GM19025 (cell line): ENCODE data around the gene NR3C1.

Experiments
- ATAC-seq: cut with Tn5 transposase; IDR thresholded peaks from one replicate; pipeline ENCODE4 v1.9.1; 2021; ENCODE audit warnings: mild to moderate bottlenecking, low read depth, moderate library complexity; ENCODE audit not compliant: unreplicated experiment

NR3C1 gene

DNA sequence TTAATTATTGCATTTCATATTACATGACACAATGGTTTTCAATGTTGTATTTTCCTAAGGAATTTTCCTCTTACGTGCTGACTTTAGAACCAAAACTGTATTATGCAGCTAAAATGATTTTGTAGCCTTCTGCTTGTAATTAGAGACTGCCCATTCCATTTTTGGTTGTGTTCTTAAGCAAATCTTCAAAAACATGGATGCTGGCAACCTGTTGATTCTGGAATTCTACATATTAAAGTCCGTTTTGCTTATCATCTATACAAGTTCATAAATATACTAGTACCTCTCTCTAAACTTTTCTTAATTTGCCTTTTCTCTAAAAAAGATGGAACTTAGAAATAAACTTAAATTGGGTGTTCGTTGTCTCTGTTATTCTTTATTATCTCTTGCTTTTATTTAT, 88.3 kb downstream of the NR3C1 start:
- no peak for ATAC-seq

DNA sequence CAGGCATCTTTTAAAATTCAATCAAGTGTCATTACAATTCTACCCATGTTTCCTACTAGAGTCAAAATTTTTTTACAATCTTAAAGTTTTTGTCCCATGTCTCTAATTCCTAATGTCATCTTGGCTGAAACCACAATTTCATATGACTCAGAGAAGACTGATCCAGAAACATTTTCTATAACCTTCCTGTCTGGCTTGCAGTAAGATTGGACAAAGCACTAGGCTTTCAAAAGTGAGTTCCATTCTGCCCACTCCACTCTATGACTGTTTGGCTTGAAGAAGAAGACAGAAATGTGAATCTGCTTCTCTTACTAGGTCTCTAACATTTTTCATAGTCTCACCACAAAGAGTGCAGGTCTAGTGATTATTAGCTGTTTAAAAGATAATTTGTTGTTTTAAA, 88.8 kb downstream of the NR3C1 start:
- ATAC-seq = no peak

DNA sequence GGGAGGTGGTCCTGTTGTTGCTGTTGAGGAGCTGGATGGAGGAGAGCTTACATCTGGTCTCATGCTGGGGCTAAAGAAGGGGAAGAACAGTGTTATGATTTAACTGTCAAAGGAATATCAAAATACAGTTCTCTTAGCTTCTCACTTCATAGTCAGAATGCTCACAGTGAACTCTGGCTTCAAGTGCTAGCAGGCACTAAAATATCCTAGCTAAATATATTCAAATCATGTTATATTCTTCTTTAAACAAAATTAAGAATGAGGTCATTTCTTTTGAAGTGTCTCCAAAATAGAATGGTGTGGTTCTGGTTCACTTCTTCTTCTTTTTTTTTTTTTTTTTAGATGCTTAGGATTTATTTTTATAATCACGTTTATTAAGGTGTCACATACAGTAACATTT, 89.4 kb downstream of the NR3C1 start:
- no peak for ATAC-seq

GRCh38 chr5:143313298-143313852, 90.1 kb downstream of the NR3C1 start:
- no peak for ATAC-seq

DNA sequence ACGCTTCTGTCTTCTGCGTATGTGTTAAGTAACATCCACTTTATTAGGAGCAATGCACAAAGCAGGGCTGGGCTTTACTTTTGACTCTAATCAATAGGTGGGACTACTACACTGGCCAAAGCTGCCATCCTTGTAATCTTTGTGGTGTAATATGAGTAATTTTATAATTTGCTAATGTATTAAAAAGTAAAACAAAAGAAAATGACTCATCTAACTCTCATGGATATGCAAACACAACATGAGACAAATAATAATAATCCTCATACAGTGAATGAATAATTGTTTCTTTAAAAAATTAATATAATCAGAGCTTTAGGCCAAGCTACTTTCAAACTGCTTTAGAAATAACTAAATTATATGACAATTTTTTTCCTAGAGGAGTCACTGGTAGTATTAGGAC, 90.7 kb downstream of the NR3C1 start:
- no peak for ATAC-seq

- no peak for ATAC-seq
Observed at GRCh38 chr5:143311955-143312354, 91.5 kb downstream of the NR3C1 start.

DNA sequence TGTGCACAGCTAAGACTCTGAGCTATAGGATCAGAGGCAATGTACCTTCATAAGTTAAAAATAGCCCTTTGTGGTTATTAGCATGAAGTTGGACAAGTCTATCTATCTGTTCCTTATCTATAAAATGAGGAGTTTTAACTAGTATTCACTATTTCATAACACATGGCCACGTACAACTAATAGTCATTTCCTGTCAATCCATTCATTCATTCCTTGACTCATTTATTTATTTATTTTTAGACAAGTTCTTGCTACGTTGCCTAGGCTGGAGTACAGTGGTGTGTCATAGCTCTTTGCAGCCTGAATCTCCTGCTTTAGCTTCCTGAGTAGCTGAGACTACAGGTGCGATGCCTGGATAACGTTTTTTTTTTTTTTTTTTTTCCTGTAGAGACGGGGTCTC, 92.1 kb downstream of the NR3C1 start:
- ATAC-seq = no peak

DNA sequence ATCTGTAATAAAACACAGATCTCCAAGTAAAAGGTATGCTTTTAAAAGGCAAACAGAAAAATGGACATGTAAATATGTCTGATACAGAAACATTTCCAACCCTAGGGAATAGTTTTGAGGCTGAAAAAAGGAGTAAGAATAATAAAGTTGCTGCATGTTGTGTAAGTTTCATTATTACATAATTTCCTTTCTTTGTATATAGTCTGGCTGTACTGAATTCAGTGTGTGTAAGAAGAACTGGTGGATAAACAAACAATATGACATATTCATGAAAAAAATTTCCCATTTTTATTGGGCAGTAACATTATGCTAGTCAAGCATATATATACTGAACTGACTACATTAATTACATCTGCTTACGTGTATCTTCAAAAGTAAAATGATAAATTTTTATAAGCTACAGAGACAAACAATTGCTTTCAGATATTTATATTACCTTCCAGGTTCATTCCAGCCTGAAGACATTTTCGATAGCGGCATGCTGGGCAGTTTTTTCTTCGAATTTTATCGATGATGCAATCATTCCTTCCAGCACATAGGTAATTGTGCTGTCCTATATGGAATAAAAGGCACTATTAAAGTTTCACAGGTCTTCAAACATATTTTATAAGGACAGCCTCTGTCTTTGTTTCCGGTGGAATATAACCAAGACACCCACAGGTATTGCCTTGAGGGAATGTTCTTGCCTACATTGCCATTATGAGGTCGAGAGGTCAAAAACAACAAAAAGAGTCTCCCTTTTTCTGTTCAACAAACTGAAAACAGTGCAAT, 93.6 kb downstream of the NR3C1 start:
- ATAC-seq = no peak

GRCh38 chr5:143308731-143309130, 94.8 kb downstream of the NR3C1 start:
- ATAC-seq = no peak

DNA sequence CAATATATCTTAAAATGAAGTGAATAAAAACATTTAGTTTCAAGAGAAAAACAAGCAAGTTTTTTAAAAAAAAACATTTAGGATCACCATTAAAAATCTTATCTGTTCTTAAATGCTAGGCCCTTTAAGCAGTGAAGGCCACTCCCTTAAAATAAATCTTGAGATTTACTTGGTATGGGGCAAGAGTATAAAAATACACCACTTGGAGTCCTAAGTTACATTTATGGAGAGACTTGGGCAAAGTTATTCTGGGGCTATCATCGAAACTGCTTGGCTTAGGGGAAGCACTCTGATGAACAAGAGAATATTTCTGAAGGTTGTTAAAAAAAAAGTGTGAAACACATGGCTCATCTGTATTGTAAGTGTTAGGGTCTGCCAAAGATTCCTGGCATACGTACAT, 97.4 kb downstream of the NR3C1 start:
- no peak for ATAC-seq

DNA sequence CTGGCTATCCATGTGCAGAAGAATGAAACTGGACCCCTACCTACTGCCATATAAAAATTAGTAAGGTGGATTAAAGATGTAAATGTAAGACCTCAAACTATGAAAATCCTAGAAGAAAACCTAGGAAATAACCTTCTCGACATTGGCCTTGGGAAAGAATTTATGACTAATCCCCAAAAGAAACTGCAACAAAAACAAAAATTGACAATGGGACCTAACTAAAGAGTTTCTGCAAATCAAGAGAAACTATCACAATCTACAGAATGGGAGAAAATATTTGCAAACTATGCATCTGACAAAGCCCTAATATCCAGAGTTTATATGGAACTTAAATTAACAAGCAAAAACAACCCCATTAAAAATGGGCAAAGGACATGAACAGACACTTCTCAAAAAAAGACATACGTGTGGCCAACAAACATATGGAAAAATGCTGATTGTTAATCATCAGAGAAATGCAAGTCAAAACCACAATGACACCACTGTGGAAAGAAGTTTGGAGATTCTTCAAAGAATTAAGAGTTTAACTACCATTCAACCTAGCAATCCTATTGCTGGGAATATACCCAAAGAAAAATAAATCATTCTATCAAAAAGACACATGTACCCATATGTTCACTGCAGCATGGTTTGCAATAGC, 98.5 kb downstream of the NR3C1 start:
- ATAC-seq = no peak

- ATAC-seq = no peak
Observed at GRCh38 chr5:143302341-143303045, 101.0 kb downstream of the NR3C1 start.

DNA sequence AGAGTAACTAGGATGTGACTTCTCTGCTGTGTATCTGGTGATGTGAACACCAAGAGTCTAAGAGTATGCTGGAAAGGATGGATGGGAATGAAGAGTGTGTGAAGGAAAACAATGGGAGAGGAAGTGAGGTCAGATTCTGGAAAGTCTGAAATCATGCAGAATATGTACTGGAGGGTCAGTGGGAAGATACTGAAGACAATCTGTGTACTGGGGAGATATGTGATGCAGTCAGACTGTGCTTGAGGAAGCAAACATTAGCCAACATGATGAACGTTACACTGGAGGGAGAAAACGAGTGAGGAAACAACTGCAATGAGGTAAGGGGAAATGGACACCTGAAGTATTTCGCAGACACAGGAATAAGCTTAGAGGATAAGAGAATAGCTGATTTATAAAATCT, 105.7 kb downstream of the NR3C1 start:
- no peak for ATAC-seq

DNA sequence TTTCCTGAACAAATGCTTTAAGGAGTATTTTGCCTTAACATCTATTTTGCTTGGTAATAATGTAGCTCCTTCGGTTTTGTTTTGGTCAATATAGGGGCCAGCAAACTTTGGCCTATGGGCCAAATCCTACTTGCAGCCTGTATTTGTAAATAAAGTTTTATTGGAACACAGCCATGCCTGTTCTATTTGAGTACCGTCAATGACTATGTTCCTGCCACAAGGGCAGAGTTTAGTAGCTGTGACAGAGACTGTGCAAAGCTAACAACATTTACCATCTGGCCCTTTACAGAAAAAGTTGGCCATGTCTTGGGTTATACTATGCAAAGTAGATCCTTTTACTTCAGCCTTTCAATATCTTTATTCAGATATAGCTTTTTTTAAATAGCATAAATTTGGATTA, 113.4 kb downstream of the NR3C1 start:
- ATAC-seq = no peak

- ATAC-seq = no peak
Observed at GRCh38 chr5:143284521-143284920, 119.0 kb downstream of the NR3C1 start.

GRCh38 chr5:143284002-143284401, 119.5 kb downstream of the NR3C1 start:
- ATAC-seq = no peak

GRCh38 chr5:143281226-143281625, 122.3 kb downstream of the NR3C1 start:
- no peak for ATAC-seq

- ATAC-seq = no peak
Observed at GRCh38 chr5:143279698-143280097, 123.8 kb downstream of the NR3C1 start.

DNA sequence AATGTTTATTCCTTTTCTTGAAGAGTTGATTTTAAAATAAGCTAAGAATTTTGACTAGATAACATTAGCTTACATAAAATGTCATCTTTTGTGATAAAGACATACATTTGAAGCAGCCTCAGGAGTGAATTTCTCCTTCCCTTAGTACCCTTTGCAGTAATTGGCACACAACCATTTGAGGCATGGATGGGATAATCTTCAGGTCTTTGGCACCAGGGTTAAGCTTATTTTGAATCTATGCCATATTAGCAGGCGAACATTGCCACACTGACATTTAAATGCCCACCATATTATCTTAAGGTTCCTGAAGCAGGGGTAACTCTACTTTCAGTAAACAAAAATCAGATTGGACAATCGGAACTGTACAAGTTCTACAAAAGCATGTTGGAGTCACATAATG, 126.0 kb downstream of the NR3C1 start:
- no peak for ATAC-seq

GRCh38 chr5:143275512-143276363, 127.7 kb downstream of the NR3C1 start:
- ATAC-seq = no peak
